Heart right ventricle (tissue), 16 donors: ENCODE measurements around the gene KRT71. TPM values are rescaled to one million over a fixed set of nuclear protein-coding genes. Genes with fewer than 3 reads are reported as not detected.

Experiments used
- ATAC-seq, 8 donors: fragments of 200-7000 bp; cut with Tn5 transposase; one replicate each; pipeline ENCODE4 v1.9.1; 2020; ENCODE audit warnings: mild to moderate bottlenecking in 8 of 8, moderate library complexity in 8 of 8, moderate number of reproducible peaks in 1 of 8
- DNase-seq, 2 donors: peaks; one replicate each; pipeline ENCODE4 v3.0.0-alpha.2; 2020
- H3K27ac ChIP-seq, 10 donors: fragments of 200-600 bp; sonication (generic) in 2 of 10; one replicate each; pipeline versions ENCODE4 v1.5.0 to v1.8.0; 2020 to 2022; ENCODE audit warnings: mild to moderate bottlenecking in 3 of 10
- H3K27me3 ChIP-seq, 7 donors: fragments of 200-600 bp; one replicate each; pipeline ENCODE4 v1.8.0; 2021 to 2022; ENCODE audit warnings: mild to moderate bottlenecking in 2 of 7
- H3K36me3 ChIP-seq, 9 donors: fragments of 200-600 bp; sonication (generic) in 1 of 9; one replicate each; pipeline versions ENCODE4 v1.5.0 to v1.8.0; 2020 to 2022; ENCODE audit warnings: mild to moderate bottlenecking in 2 of 9
- H3K4me1 ChIP-seq, 9 donors: fragments of 200-600 bp; sonication (generic) in 1 of 9; one replicate each; pipeline versions ENCODE4 v1.5.0 to v1.8.0; 2020 to 2022; ENCODE audit warnings: mild to moderate bottlenecking in 4 of 9
- H3K4me3 ChIP-seq, 10 donors: fragments of 200-600 bp; sonication (generic) in 2 of 10; one replicate each; pipeline versions ENCODE4 v1.5.0 to v1.8.0; 2020 to 2022; ENCODE audit warnings: mild to moderate bottlenecking in 7 of 10, moderate library complexity in 2 of 10
- H3K9me3 ChIP-seq, 11 donors: fragments of 200-600 bp in 10 of 11; sonication (generic) in 2 of 11; one replicate each; pipeline versions ENCODE4 v1.5.0 to v1.8.0; 2013 to 2022; ENCODE audit warnings: mild to moderate bottlenecking in 2 of 11, control low read depth in 1 of 11, moderate library complexity in 1 of 11
- WGBS, 2 donors: extraction: QIAGEN DNeasy Blood & Tissue Kit; methylation state at CpG; one replicate each; pipeline ENCODE4 v1.1.7; 2013; ENCODE audit warnings: inconsistent platforms in 1 of 2; 5-methylcytosine and 5-hydroxymethylcytosine counted together
- intact Hi-C, 10 donors: fragments of 100-400 bp; cut with DNase I; formaldehyde crosslinking; loops; one replicate each; pipeline versions ENCODE4 v1.11.1 to v1.14.2; 2022
- polyA plus RNA-seq, 2 donors: library from polyadenylated mRNA; stranded (reverse); fragments of 200-250 nt; gene quantifications; one replicate each; pipeline ENCODE4 v1.2.3, GENCODE V29; 2013
- total RNA-seq, 10 donors: library from RNA; stranded (reverse); fragmentation: NEBNext Ultra II Directional in 3 of 10; extraction: Animal tissue kit (Norgen Biotek cat#: 25700) in 3 of 10; gene quantifications; one replicate each; pipeline versions ENCODE4 v1.2.1 to v1.2.4, GENCODE V29; 2021 to 2023
- TF ChIP-seq, protein P1 (sequence below), 9 donors: fragments of 200-600 bp; sonication (generic) in 2 of 9; IDR thresholded peaks; one replicate each; pipeline versions ENCODE4 v1.5.0 to v1.8.0; 2021 to 2022; ENCODE audit warnings: antibody characterized with exemption in 9 of 9, mild to moderate bottlenecking in 5 of 9, moderate library complexity in 1 of 9
- donor health status: Arrhythmogenic right ventricular cardiomyopathy.
- donor health status: ischemic (EF 13 %, LVEDD 7.1; RV severe dilation, severe dysfunction).
- donor health status: healthy with polysubstance abuse.
- donor health status: DM: no; HTN: yes; CAD: no.
- donor health status: DM: no; HTN: no; CAD: no.
- donor health status: ischemic (EF 25% LVEDD 6.9; RV normal size, moderate dysfunction).
- donor health status: ischemic (EF 25% LVEDD 5.7; RV mildly dilated, moderate dysfunction).
- donor health status: healthy.
- donor health status: DM: yes; HTN: yes; CAD: no.
- donor health status: Ischemic cardiomyopathy.
- donor health status: ischemic (EF 35%, LVEDD 5.7; RV mildly dilated, moderate dysfunction).
- donor health status: nonischemic (EF 11% LVEDD 7.7; RV severe dilation, severe dysfunction).
- donor health status: DM: yes; HTN: yes; CAD: no.
- donor health status: PGD.
- donor health status: ischemic (EF 29% LVEDD 5.4; RV normal size, mild dysfunction).
- donor health status: nonischemic (EF 23%, LVEDD 6.1; RV moderate dilation, normal function).

KRT71 gene
- total and polyA plus RNA-seq, 12 donors: not detected

DNA sequence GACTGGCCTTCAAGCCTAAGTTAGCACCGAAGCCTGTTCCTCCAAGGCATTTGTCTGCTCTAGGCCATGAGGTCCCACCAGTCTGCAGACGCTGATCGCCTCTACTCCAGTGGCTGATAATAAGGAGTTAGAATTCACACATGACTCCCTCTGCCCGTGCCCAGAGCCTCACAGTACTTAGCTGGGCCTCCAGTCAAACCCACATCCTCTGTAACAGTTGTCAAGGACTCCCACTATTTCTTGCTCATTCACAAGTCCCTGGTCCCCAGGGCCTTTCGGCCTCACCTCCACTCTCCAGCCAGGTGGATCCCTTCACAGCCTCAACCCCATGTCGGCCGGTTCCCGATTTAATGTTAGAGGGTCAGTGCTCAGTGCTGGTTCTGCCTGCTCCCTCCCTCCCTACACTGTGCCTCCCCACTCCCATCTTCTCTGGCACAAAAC, 26.4 kb downstream of the KRT71 start:
- WGBS, 2 donors: 69 to 71% methylated on average over 8 of the region's 8 CpGs

DNA sequence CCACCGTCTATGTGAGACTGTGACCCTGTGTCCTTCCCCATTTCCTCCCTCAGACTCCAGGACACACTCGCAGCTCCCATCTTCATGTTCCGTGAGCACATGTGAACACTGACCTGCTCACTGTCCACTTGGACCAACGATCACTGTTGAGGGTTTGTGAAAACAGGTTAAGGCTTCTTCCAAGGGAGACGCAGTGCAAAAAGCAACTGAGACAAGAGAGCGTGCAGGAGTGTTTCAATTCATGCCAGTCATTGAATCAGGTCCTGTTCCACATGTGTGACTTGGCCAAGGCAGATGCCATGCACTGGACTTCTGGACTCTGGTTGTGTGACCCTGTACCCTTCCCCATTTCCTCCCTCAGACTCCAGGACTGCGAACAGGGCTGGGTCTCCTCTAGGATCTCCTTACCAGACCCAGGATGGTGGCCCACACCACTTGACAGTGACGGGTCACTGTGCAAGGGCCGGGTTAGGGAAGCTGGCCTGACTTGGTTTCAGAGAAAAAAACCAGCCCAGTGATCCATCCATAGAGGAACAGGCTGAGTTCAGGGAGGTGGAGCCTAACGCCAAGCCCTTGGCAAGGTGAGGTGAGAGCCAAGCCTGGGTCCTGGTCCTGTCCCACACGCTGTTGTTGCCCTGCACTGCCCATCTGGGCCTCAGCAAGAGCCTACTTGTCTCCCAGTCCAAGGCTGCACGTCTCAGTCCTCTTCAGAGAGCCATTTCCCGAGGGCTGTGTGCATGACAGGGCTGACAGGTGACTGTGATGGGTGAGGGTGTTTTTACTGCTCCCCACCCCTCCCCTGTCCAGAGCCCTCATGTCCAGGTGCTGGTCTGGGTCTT, 27.1 kb downstream of the KRT71 start:
- 79 to 83% methylated on average over 13 of the region's 13 CpGs for WGBS, 2 donors
- TF ChIP-seq, protein P1, sequence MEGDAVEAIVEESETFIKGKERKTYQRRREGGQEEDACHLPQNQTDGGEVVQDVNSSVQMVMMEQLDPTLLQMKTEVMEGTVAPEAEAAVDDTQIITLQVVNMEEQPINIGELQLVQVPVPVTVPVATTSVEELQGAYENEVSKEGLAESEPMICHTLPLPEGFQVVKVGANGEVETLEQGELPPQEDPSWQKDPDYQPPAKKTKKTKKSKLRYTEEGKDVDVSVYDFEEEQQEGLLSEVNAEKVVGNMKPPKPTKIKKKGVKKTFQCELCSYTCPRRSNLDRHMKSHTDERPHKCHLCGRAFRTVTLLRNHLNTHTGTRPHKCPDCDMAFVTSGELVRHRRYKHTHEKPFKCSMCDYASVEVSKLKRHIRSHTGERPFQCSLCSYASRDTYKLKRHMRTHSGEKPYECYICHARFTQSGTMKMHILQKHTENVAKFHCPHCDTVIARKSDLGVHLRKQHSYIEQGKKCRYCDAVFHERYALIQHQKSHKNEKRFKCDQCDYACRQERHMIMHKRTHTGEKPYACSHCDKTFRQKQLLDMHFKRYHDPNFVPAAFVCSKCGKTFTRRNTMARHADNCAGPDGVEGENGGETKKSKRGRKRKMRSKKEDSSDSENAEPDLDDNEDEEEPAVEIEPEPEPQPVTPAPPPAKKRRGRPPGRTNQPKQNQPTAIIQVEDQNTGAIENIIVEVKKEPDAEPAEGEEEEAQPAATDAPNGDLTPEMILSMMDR (IDR thresholded peaks at IDR 0.05): no peak
- H3K36me3 ChIP-seq: no peaks in the 10 kb centered on the region
- intact Hi-C loops: no loop called here
- DNase-seq (no peak), ATAC-seq (no peak)
- H3K4me1 ChIP-seq: no peaks in the 10 kb centered on the region
- H3K27me3 ChIP-seq: peaks cover 0 to 16% (median 0%) of the 10 kb centered on the region in 7 donors
- no peak overlapping the region for H3K27ac ChIP-seq
- H3K4me3 ChIP-seq: no peak overlapping the region
- H3K9me3 ChIP-seq: no peaks in the 10 kb centered on the region

More for the DNA sequence above, 26.4 kb downstream of the KRT71 start:
- TF ChIP-seq, protein P1 (IDR thresholded peaks at IDR 0.05): no peak
- peaks cover 0 to 15% (median 0%) of the 10 kb centered on the region in 7 donors for H3K27me3 ChIP-seq
- no peak for ATAC-seq
- H3K4me3 ChIP-seq: no peak overlapping the region
- no peaks in the 10 kb centered on the region for H3K9me3 ChIP-seq
- intact Hi-C loops: no loop called here
- peaks cover 0 to 4% (median 0%) of the 10 kb centered on the region in 9 donors for H3K4me1 ChIP-seq
- H3K27ac ChIP-seq: no peak overlapping the region
- no peak for DNase-seq
- H3K36me3 ChIP-seq: no peaks in the 10 kb centered on the region

DNA sequence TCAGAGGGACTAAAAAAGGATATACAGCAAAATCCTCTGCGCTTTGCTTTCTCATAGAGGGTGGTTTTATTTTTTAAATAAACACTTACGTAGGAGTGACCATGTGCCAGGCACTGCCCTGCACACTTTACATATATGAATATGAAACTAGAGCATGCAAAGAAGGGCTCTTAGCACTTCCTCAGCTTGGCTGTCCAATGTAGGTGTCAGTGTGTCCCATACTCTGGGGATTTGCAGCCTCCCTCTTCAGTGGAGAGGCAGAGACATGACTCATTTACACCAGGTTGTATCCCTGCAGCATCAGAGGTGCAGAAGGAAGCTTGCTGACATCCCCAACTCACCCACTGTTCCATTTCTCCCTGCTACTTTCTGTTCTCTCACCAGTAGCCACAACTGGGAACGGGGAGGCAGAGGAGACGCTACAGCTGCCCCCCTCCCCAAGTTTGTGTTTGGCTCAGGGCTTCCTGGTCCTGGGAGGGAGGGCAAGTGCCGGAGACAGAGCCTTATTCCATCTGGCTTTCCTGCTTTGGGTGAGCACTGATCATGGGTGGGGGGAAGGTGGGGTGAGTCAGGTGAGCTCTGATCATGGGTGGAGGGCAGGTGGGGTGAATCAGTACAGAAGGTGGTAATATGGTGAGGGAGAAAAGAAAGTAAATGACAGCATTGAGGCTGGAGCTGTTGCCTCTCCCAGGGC, 27.9 kb downstream of the KRT71 start:
- no peak for ATAC-seq
- DNase-seq: no peak
- 87% methylated on average over 5 of the region's 5 CpGs for WGBS, 2 donors

More for the DNA sequence above, 27.9 kb downstream of the KRT71 start:
- Histone ChIP-seq H3K9me3 (no peaks in the 10 kb centered on the region), H3K4me1 (no peaks in the 10 kb centered on the region), H3K36me3 (no peaks in the 10 kb centered on the region), H3K27ac (no peak overlapping the region), H3K4me3 (no peak overlapping the region), H3K27me3 (peaks cover 0 to 24% (median 4%) of the 10 kb centered on the region in 7 donors)
- TF ChIP-seq, protein P1 (IDR thresholded peaks at IDR 0.05): no peak
- intact Hi-C loops: no loop called here
